ENCODE results near the gene BAIAP2.

BAIAP2 gene

GRCh38 chr17:81103379-81103778, 68.4 kb downstream of the BAIAP2 start:
- Histone ChIP-seq H3K27me3 (replicated peaks) (no peaks in the 10 kb centered on the region), H3K27ac (no peak overlapping the region), H3K36me3 (replicated peaks) (no peaks in the 10 kb centered on the region), H3K4me3 (ENCODE audit: low read depth, low read length) (no peak overlapping the region)
- in situ Hi-C loops (cut with HindIII; ENCODE audit: low pct_ligation_motif_present, low sequenced_read_pairs): loop anchor here (25.0 kb wide), 1 partner anchor 91 kb away; no protein-coding TSS in a partner anchor
- TF ChIP-seq, protein P1, sequence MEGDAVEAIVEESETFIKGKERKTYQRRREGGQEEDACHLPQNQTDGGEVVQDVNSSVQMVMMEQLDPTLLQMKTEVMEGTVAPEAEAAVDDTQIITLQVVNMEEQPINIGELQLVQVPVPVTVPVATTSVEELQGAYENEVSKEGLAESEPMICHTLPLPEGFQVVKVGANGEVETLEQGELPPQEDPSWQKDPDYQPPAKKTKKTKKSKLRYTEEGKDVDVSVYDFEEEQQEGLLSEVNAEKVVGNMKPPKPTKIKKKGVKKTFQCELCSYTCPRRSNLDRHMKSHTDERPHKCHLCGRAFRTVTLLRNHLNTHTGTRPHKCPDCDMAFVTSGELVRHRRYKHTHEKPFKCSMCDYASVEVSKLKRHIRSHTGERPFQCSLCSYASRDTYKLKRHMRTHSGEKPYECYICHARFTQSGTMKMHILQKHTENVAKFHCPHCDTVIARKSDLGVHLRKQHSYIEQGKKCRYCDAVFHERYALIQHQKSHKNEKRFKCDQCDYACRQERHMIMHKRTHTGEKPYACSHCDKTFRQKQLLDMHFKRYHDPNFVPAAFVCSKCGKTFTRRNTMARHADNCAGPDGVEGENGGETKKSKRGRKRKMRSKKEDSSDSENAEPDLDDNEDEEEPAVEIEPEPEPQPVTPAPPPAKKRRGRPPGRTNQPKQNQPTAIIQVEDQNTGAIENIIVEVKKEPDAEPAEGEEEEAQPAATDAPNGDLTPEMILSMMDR (IDR thresholded peaks at IDR 0.05; ENCODE audit: low read depth, low read length, missing control alignments): no peak
- no peak for DNase-seq

DNA sequence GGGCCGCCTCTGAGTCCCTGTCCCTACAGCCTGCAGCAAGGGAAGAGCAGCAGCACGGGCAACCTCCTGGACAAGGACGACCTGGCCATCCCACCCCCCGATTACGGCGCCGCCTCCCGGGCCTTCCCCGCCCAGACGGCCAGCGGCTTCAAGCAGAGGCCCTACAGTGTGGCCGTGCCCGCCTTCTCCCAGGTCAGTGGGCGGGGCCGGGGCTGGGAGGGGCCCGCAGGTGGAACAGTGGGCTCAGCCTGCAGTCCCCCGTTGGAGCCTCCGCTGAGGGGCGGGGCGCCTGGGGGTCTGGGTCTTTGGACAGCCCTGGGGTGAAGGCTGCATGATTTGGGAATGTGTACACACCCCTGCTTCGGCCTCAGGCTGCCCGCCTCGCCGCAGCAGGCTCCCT, 71.8 kb downstream of the BAIAP2 start:
- in situ Hi-C loops (cut with HindIII; ENCODE audit: low pct_ligation_motif_present, low sequenced_read_pairs): loop anchor here (25.0 kb wide), 1 partner anchor 94 kb away; no protein-coding TSS in a partner anchor
- TF ChIP-seq, protein P1 (IDR thresholded peaks at IDR 0.05; ENCODE audit: low read depth, low read length, missing control alignments): no peak
- Histone ChIP-seq H3K27me3 (replicated peaks) (no peaks in the 10 kb centered on the region), H3K36me3 (replicated peaks) (no peaks in the 10 kb centered on the region), H3K27ac (no peak overlapping the region), H3K4me3 (ENCODE audit: low read depth, low read length) (no peak overlapping the region)
- DNase-seq: no peak

- Histone ChIP-seq H3K4me3 (ENCODE audit: low read depth, low read length) (no peak overlapping the region), H3K27ac (no peak overlapping the region), H3K36me3 (replicated peaks) (no peaks in the 10 kb centered on the region), H3K27me3 (replicated peaks) (no peaks in the 10 kb centered on the region)
- in situ Hi-C loops (cut with HindIII; ENCODE audit: low pct_ligation_motif_present, low sequenced_read_pairs): loop anchor here (25.0 kb wide), 1 partner anchor 96 kb away; no protein-coding TSS in a partner anchor
- TF ChIP-seq, protein P1 (IDR thresholded peaks at IDR 0.05; ENCODE audit: low read depth, low read length, missing control alignments): no peak
- no peak for DNase-seq
Measured at GRCh38 chr17:81108220-81108619, 73.3 kb downstream of the BAIAP2 start.

- Histone ChIP-seq H3K36me3 (replicated peaks) (no peaks in the 10 kb centered on the region), H3K27ac (no peak overlapping the region), H3K27me3 (replicated peaks) (no peaks in the 10 kb centered on the region), H3K4me3 (ENCODE audit: low read depth, low read length) (no peak overlapping the region)
- in situ Hi-C loops (cut with HindIII; ENCODE audit: low pct_ligation_motif_present, low sequenced_read_pairs): loop anchor here (25.0 kb wide), 1 partner anchor 98 kb away; no protein-coding TSS in a partner anchor
- TF ChIP-seq, protein P1 (IDR thresholded peaks at IDR 0.05; ENCODE audit: low read depth, low read length, missing control alignments): no peak
- DNase-seq: peak; percentile 13
Measured at GRCh38 chr17:81109957-81110356, 75.0 kb downstream of the BAIAP2 start.

GRCh38 chr17:81110488-81111040, 75.6 kb downstream of the BAIAP2 start:
- no peak for DNase-seq
- H3K27me3 ChIP-seq (replicated peaks): no peaks in the 10 kb centered on the region
- TF ChIP-seq, protein P1 (IDR thresholded peaks at IDR 0.05; ENCODE audit: low read depth, low read length, missing control alignments): no peak
- H3K27ac ChIP-seq: no peak overlapping the region
- H3K36me3 ChIP-seq (replicated peaks): no peaks in the 10 kb centered on the region
- H3K4me3 ChIP-seq (ENCODE audit: low read depth, low read length): no peak overlapping the region
- in situ Hi-C loops (cut with HindIII; ENCODE audit: low pct_ligation_motif_present, low sequenced_read_pairs): loop anchor here (25.0 kb wide), 1 partner anchor 98 kb away; no protein-coding TSS in a partner anchor

DNA sequence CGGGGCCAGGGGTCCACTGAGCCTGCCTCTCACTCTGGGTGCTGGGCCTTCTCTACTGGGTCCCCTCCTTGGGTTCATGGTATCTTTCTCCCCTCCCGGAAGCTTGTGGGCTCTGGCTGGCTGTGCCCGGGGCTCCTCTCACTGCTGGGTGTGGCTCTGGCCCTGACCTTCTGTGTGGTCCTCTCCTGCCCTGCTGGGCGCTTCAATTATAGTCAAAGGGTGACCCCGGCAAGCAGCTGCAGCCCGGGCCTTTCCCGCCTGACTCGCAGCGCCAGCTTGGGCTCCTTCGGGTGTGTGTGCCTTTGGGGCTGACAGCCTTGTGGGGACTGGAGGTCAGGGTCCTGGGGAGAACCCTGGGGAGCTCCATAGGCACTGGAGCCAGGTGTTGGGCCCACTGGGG, 76.1 kb downstream of the BAIAP2 start:
- H3K27me3 ChIP-seq (replicated peaks): no peaks in the 10 kb centered on the region
- TF ChIP-seq, protein P1 (IDR thresholded peaks at IDR 0.05; ENCODE audit: low read depth, low read length, missing control alignments): no peak
- in situ Hi-C loops (cut with HindIII; ENCODE audit: low pct_ligation_motif_present, low sequenced_read_pairs): loop anchor here (25.0 kb wide), 1 partner anchor 99 kb away; no protein-coding TSS in a partner anchor
- no peak for DNase-seq
- H3K4me3 ChIP-seq (ENCODE audit: low read depth, low read length): no peak overlapping the region
- no peaks in the 10 kb centered on the region for H3K36me3 ChIP-seq (replicated peaks)
- H3K27ac ChIP-seq: no peak overlapping the region

Data from brain microvascular endothelial cell (primary cell).